GM19240 (cell line): ENCODE measurements around the gene TMEM54.

Experiments
- DNase-seq: peaks from one replicate; pipeline ENCODE4 v3.0.0; 2011; ENCODE audit warnings: low spot score; ENCODE audit not compliant: insufficient read length

Gene TMEM54

DNA sequence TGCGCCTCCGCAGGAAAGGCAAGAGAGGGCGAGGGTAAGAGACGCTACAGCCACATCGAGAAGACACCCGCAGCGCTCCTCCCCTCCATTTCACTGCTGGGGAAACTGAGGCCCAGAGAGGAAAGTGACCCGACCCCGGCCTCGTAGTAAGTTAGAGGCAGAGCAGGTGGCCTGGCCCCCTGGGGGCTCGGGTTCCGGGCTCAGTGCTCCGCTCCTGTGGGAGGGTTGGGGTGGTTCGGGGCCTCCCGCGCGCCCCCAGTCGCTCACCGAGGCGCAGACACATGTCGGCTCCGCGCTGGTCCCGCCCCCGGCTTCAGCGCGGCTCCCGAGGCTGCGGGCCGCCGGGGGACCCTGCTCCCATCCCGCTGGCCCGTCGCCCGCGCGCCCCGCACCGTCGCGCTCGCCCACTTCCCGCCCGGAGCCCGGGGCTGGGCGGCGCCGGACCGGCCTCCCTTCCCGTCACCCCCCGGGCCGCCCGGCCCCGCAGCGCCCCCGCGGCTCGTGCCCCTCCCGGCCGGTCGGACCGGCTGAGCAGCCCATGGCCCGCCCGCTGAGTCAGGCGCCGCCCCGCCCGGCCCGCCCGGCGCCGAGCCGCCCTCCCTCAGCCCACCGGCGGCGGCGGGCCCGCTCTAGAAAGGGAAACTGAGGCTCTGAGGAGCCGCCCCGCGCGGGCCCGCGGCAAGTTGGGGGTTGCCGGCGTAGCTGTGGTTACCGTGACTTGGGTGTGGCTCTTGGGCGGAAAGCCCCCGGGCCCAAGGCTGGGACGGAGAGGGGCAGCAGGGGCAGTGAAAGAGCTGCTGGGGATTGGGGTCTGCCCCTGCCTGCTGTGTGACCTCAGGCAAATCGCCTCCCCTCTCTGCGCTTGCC is at the start of gene TMEM54:
Gene TMEM54, minus strand, starts transcription at position 434 of the 867 bp plus-strand sequence. Its CDS starts 151 bp downstream, at position 283.
- peak; percentile 5 for DNase-seq

DNA sequence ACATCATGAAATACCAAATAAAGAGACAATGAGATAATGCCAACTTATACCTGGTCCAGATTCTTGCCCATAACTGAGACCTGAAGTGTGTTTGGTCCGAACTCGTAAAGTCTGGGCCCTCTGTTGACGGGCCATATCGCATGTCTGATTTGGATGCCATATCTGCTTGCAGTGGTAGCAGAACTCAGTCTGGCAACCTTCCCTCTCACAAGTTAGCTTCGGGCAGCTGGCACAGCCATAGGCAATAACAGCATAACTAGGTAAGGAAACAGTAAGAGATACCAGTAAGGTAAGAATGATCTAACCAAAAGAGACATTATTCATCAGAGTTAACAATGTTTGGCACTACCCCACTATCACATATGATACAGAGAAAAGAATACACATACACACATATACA is 48.3 kb upstream of the TMEM54 start:
- no peak for DNase-seq

DNA sequence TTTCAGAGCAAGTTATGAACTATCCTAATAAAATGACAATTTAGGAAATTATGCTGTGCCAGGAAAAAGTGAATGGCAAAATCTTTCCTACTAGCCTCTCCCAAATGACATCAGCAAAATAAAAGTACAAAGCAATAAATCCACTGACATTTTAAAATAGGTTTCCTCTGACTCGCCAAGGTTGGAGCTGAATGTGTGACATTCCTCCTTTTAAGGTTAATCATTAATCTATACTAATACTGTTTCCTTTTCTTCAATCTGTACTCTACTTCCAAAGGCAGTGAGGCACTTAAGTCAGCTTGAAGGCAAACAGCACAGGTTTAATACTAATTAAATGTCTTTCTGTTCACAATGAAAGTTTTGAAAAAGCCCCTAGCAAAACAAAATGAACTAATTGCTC is 47.7 kb upstream of the TMEM54 start:
- no peak for DNase-seq

- no peak for DNase-seq
Measured at GRCh38 chr1:32948390-32948722, 47.2 kb upstream of the TMEM54 start.

DNA sequence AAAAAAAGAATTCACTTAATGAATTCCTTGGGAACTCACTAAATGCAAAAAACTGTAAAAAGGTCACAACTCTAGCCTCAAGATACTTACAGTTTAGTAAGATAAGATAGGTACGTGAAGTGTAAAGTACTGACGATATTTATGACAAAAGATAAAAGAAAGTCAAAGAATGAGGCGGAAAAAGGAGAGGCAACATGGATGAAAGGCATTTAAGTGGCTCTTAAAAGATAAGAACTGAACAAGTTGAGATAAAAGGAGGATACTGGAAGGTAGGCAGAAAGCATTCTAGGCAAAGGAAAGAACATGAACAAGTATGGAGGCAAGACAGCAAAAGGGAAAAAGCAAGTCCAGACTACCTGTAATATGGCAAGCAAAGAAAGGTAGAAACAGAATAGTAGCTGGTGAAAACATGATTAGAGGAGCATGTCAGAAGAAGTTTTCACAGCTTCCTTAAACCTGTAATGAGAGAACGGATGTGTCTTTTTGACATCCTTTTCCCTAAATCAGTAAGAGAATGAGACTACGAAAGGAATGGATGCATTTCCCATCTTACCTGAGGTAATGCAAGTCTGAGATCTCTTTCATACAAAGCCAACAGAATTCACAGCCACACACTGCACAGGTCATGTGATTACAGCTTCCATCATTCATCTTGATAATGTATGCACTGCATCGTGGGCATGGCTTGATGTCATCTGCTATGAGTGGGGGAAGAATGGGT is 46.6 kb upstream of the TMEM54 start:
- DNase-seq, result no peak

DNA sequence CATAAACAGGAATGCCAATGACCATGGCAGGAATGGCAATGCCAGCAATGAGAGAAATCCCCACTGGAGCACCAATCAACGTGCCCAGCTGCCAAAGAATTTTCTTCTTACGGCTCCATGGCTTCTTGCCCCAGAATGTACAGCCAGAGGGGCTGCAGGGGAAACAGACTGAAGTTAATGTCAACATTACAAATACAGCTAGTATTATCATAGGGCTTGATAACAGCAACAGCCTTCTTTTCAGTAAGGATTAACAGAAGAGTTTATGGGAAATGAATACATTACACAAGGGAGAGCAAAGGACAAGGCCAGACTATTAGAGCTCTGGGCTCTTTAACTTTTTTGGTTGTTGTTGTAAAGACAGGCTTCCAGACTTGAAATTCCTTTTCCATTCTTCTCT is 45.2 kb upstream of the TMEM54 start:
- DNase-seq, result no peak

DNA sequence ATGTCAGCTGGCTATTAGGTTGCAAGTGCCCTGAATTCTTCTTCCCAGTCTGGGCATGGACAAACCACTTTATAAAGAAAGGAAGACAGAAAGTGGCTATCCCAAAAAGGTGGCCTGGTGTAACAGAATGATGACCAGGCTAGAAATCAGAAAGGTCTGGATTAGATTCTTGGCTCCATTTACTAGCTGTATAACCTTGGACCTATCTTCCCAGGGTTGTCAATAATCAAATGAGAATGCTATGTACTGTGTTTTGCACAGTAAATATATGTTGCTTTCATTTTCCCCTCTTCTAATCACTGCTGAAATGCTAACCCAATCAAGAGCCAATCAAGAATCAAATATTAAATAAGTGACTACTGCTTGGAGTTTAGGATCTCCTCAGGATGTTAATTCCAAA is 43.0 kb upstream of the TMEM54 start:
- no peak for DNase-seq

- DNase-seq, result no peak
Measured at GRCh38 chr1:32939655-32940371, 38.6 kb upstream of the TMEM54 start.

- no peak for DNase-seq
Measured at GRCh38 chr1:32937061-32937460, 35.9 kb upstream of the TMEM54 start.

- DNase-seq, result no peak
Measured at GRCh38 chr1:32934535-32934934, 33.3 kb upstream of the TMEM54 start.

GRCh38 chr1:32933742-32934322 is 32.6 kb upstream of the TMEM54 start:
- no peak for DNase-seq

- no peak for DNase-seq
Measured at GRCh38 chr1:32931760-32932159, 30.6 kb upstream of the TMEM54 start.

- DNase-seq, result no peak
Measured at GRCh38 chr1:32929366-32929765, 28.2 kb upstream of the TMEM54 start.

GRCh38 chr1:32928715-32929114 is 27.5 kb upstream of the TMEM54 start:
- no peak for DNase-seq

DNA sequence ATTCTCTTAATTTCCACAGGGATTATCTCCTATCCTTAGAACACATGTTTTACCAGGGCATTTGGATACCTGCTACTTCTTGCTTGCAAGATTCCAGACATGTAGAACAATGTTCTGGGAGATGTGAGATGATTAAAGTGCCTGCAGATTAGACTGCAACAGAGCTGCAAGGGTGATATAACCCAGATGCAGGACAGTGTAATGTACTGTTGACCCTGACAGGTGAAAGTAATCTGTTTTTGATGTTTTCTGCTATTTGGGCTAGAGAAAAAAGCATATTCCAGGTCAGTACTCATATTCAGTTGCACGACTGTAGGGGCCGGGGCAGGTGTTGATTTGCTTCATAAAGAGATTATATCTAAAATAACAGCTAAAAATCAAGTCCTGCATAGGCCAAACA is 27.1 kb upstream of the TMEM54 start:
- no peak for DNase-seq

DNA sequence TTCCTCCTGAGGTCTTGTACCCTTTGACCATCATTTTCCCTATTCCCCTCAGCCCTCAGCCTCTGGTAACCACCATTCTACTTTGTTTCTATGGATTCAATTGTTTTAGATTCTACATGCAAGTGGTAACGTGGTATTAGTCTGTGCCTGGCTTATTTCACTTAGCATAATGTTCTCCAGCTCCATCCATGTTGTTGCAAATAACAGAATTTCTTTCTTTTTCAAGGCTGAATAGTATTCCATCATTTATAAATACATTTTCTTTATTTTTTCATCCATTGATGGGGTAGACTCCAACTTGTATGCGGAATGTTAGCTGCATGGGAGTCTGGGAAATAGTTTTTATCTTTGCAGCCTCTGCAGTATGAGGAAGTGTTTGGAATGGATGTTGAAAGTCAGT is 26.3 kb upstream of the TMEM54 start:
- no peak for DNase-seq

DNA sequence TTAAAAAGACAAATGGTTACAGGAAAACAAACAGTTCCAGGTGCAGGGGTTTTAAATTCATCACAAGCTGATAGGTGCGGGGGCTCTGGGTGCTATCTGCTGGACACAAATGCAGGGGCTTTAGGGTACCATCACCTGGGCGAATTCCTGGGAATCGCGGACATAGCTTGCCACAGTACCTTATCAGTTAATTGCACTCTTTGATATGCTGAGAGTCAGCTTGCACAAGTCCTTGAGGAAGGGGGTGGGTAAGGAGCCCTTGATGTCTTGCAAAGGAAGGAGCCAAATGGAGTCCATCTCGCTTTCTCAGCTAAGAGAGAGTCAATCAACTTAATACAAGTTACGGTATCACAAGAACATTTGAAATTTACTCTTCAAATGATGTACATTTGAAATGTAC is 25.4 kb upstream of the TMEM54 start:
- no peak for DNase-seq

DNA sequence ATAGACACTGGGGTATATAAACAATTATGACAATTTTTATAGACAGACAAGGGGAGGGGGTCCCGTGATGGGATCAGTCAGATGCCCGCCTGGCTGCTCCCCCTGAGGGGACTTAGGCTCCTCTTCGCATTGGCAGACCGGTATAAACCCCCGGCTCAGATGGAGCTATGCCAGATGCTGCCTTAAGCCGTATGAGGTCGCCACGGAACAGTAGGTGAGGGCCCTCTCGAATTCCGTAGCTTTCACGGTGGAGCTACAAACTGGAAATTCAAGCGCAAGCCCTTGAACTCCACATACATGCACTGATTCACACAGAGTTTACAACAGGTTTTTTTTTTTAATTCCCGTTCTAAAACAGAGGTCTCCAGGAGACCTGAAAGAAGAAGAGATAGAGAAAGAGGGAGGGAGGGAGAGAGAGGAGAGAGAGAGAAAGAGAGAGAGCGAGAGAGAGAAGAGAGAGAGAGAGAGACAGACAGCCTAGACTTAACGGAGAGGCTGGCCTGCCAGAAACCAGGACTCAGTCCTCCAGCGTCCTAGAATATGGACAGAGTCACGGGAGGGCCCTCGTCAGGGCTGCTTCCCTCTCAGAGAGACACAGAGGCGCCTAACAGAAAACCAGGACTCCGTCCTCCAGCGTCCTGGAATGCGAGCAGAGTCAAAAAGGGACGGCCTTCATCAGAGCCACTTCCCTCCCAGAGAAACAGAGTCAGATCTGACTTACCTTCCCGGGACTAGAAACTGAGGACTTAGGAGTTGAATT is 24.4 kb upstream of the TMEM54 start:
- no peak for DNase-seq

DNA sequence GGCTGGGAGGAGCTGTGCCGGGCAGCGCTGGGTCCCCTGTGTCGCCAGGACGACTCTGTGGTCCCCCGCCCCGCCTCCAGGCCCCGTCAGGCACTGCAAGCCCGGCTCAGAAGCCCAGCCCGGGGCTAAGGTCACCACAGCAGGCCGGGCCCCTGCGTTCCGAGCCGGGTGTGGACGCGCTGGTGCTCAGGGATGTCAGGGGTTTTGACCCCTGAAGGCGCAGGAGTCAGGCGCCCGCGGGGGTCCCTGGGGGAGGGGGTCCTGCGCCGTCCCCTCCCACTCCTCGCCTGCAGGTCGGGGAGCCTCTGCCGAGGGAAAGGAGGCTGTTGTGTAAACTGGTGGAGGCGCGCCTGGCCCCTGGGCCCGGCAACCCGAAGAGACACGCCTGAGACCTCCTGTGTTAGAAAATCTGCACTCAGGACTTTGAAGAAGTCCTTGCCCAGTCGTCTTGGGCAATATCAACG is 23.7 kb upstream of the TMEM54 start:
- no peak for DNase-seq

DNA sequence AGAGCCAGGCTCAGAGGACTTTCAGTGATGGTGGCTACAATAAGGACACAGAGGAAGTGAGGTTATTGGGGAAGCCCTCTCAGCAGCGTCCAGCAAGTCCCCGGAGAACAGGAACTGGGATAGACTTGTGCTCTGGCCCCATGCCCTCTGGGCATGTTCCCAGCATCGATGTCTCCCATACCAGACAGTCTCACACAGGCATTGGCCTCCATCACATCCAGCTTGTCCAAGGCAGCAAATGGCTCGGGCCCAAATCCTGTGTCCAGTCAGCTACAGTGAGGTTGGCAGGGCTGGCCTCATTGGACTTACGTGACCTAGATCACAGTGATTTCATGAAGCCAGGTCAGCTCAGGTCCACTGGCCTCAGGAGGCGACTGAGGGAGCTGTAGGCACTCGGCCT is 19.6 kb upstream of the TMEM54 start:
- no peak for DNase-seq
